Mesothelial cell of epicardium (in vitro differentiated cells): Measurements from ENCODE around the gene SF3A1. TPM values are rescaled to one million over a fixed set of nuclear protein-coding genes. Genes with fewer than 3 reads are reported as not detected.

ENCODE experiments used
- DNase-seq, 2 experiments: peaks; one replicate each; pipeline ENCODE4 v3.0.0; 2021; ENCODE audit warnings: low spot score in 2 of 2; ENCODE audit not compliant: unreplicated experiment in 2 of 2
- H3K27ac Mint-ChIP-seq: 2 replicates; pipeline ENCODE4 v1.8.0; 2021; ENCODE audit warnings: mixed read lengths
- H3K27me3 Mint-ChIP-seq: 2 replicates; pipeline ENCODE4 v1.8.0; 2021; ENCODE audit warnings: low read depth, mixed read lengths
- H3K36me3 Mint-ChIP-seq: 2 replicates; pipeline ENCODE4 v1.8.0; 2021; ENCODE audit warnings: mixed read lengths
- H3K4me1 Mint-ChIP-seq: 2 replicates; pipeline ENCODE4 v1.8.0; 2021; ENCODE audit warnings: mixed read lengths
- H3K4me3 Mint-ChIP-seq: 2 replicates; pipeline ENCODE4 v1.8.0; 2021; ENCODE audit warnings: mild to moderate bottlenecking, moderate library complexity, mixed read lengths
- H3K9me3 Mint-ChIP-seq: 2 replicates; pipeline ENCODE4 v1.8.0; 2021; ENCODE audit warnings: mixed read lengths
- CTCF ChIP-seq: fragments of 200-600 bp; sonication (generic); IDR thresholded peaks from one replicate; pipeline ENCODE4 v1.5.0; 2021; ENCODE audit warnings: antibody characterized with exemption; ENCODE audit not compliant: unreplicated experiment
- total RNA-seq: library from RNA; stranded (reverse); gene quantifications from 3 replicates; pipeline ENCODE4 v1.2.1, GENCODE V29; 2021

The SF3A1 gene
- total RNA-seq, 1 donor from 2014 or later, result 142 TPM

DNA sequence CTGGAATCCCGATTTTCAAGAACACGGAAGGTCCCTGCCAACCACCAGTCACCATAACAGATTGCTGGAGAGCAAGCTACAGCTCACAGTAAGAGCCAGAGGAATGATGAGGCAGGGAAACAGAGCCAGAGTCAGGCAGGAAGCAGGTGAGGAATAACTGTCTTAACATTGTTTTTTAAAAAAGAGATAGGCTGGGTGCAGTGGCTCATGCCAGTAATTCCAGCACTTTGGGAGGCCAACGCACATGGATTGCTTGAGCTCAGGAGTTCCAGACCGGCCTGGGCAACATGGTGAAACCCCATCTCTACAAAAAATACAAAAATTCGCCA, 53.9 kb downstream of the SF3A1 start:
- Mint-ChIP-seq H3K4me3 (no peak overlapping the region), H3K36me3 (peaks cover 2% of the 10 kb centered on the region)
- no peak for TF ChIP-seq CTCF

GRCh38 chr22:30301995-30302809, 54.5 kb downstream of the SF3A1 start:
- peaks cover 2% of the 10 kb centered on the region for H3K36me3 Mint-ChIP-seq
- H3K27me3 Mint-ChIP-seq, result no peaks in the 10 kb centered on the region
- no peak for TF ChIP-seq CTCF
- H3K27ac Mint-ChIP-seq, result peak overlapping the region; percentile 50
- H3K9me3 Mint-ChIP-seq, result no peaks in the 10 kb centered on the region
- no peak for DNase-seq
- H3K4me3 Mint-ChIP-seq, result no peak overlapping the region
- H3K4me1 Mint-ChIP-seq, result peaks cover 60% of the 10 kb centered on the region

More for the DNA sequence above, 53.9 kb downstream of the SF3A1 start:
- Mint-ChIP-seq H3K27ac (peak overlapping the region; percentile 50), H3K27me3 (no peaks in the 10 kb centered on the region), H3K9me3 (no peaks in the 10 kb centered on the region), H3K4me1 (peaks cover 58% of the 10 kb centered on the region)
- DNase-seq, result no peak

GRCh38 chr22:30299322-30299721, 57.4 kb downstream of the SF3A1 start:
- H3K27ac Mint-ChIP-seq, result peak overlapping the region; percentile 47
- H3K4me3 Mint-ChIP-seq, result no peak overlapping the region
- DNase-seq, result no peak
- peaks cover 37% of the 10 kb centered on the region for H3K4me1 Mint-ChIP-seq
- H3K27me3 Mint-ChIP-seq, result no peaks in the 10 kb centered on the region
- H3K9me3 Mint-ChIP-seq, result no peaks in the 10 kb centered on the region
- H3K36me3 Mint-ChIP-seq, result peaks cover 2% of the 10 kb centered on the region
- no peak for TF ChIP-seq CTCF

GRCh38 chr22:30297991-30298701, 58.5 kb downstream of the SF3A1 start:
- TF ChIP-seq CTCF, result no peak
- Mint-ChIP-seq H3K4me1 (peaks cover 34% of the 10 kb centered on the region), H3K27me3 (no peaks in the 10 kb centered on the region), H3K36me3 (peaks cover 14% of the 10 kb centered on the region), H3K4me3 (peak overlapping the region; percentile 15), H3K9me3 (no peaks in the 10 kb centered on the region), H3K27ac (peak overlapping the region; percentile 83)
- DNase-seq, result no peak

GRCh38 chr22:30297276-30297990, 59.3 kb downstream of the SF3A1 start:
- H3K4me3 Mint-ChIP-seq, result no peak overlapping the region
- peaks cover 28% of the 10 kb centered on the region for H3K4me1 Mint-ChIP-seq
- H3K36me3 Mint-ChIP-seq, result peaks cover 18% of the 10 kb centered on the region
- no peak overlapping the region for H3K27ac Mint-ChIP-seq
- no peaks in the 10 kb centered on the region for H3K9me3 Mint-ChIP-seq
- TF ChIP-seq CTCF, result no peak
- H3K27me3 Mint-ChIP-seq, result no peaks in the 10 kb centered on the region
- no peak for DNase-seq
